NCI-H2196 treated with DMSO at 0.1 percent for 48 hours (cell line): ENCODE data around the gene TBX4.

Experiments used
- DNase-seq: peaks from one replicate; lab custom pipeline; 2025; ENCODE audit not compliant: unreplicated experiment; lab: John Stamatoyannopoulos, UW

The TBX4 gene

DNA sequence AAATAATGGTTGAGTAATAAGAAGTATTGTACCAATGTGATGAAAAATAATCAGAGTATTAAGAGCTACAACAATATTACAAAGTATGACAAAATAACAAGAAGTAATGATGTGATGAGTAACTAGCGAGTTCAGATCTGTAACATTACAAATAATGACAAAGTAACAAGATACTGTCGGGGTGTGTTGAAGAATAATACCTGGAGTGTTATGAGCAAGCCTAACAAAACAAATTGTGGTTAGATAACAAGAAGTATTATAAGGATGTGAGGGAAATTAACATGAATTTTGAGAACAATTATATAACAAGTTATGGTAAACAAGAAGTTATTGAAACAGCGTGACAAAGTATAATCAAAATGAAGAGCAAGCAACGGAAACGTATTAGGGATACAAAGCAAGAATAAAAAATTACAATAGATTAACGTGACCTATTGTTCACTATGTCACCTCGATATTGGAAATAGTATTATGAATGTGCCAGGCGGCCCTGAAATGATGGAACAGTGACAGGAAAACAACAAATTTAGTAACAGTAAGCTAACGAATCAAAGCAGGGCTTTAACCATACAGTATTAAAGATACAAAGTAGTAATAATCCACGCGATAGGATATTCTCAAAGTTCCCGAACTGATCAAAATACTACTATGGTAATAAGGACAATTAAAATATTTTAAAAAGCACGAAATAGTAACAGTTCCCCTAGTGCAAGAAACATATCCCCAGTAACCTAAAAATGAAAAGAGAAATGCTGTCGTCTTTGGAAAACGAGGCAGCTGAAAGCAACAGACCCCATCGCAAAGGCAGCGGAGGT is 1.6 kb downstream of the TBX4 start:
- DNase-seq: no peak

DNA sequence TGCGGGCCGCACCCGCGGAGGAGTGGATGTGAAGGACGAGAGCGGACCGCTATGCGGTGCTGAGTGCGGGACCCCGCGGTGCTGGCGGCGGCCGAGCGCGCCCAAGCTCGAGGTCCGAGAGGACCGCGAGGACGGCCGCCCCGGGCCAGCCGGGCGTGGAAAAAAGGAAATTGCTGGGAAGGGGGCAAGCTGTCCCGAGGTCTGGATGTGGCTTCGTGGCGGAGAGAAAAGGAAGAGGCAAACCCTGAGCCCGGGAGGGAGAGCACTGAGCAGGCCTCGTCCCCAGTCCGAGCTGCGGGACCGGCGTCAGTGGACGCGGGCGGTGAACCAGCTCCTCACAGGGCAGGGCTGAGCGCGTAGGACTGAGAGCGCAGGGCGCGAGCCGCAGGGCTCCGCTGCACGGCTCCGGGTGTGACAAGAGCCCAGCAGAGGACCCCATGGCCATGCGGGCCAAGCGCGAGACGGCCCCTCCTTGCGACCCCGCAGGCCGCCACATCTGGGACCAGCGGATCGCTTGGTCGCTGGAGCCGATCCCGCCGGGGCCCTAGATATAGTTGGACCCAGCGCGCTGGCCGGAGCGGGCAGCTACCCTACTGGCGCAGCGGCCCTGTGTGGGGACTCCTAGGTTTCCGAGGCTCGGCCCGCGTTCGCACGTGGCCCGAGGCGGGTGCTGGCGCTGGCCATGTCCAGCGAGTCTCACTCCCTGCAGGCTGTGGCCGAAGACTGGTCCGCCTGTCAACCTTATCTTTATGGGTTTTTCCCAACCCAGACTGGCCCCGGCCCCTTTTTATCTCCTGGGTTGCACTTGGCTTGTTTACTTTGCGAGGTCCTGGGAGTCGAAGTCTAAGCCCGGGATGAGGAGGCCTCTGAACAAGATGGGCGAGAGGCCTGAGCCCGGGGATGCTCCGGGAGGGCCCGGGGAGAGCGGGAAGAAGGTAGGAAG is 2.4 kb downstream of the TBX4 start:
- no peak for DNase-seq

DNA sequence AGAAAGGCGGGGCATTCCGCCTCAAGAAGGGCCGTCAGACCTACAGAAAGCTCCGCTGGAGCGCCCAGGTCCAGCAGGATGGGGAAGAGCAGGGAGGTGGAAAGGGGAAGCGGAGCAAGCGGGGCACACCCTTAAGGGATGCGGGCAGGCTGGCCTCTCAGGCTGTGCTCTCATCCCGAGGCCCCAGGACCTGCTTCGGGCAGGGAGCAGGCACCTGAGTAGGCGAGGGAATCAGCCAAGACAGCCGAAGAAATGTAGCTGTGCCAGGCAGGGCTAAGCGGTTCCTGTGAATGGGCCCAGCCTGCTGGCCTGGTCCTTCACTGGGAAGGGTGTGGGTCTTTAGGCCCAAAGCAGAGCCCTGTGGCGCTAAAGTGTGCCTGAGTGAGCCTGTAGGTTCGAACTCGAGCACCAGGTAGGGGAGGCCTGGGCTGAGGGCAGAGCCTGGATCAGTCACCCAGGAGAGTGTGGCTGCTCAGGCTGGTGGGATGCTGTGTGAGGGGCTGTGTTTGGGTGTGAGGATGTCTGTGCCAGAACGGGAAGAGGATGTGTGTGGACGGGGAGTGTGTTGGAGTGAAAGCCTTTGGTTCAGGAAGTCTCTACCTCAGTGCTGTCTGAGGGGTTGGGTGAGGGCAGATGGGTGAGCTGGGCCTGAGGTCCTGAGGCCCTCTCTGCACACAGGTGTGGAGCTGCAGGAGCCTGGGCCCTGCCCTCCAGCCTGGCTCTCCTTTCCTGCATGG is 3.3 kb downstream of the TBX4 start:
- DNase-seq: no peak

DNA sequence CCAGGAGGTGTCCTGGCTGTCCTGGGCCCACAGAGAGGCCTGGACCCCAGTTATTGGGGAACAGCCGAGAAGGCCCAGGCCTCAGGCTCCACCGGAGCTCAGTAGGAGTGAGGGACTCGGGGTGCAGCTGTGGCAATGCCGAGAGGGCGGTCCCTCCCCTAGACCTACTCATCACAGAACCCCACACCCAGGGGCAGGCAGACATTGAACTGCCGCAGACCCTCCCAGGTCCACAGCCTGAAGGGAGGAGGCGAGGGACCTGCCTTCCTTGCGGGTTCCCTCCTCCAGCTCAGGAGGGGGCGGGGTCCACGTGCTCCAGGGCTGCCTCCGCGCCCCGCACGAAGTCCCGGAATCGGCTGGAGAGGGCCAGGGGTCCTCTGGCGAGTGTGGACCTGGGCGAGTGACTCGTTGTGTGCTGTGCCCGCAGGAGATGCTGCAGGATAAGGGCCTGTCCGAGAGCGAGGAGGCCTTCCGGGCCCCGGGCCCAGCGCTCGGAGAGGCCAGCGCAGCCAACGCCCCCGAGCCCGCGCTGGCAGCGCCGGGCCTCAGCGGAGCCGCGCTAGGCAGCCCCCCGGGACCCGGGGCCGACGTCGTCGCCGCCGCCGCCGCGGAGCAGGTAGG is 3.9 kb downstream of the TBX4 start:
- DNase-seq: no peak

DNA sequence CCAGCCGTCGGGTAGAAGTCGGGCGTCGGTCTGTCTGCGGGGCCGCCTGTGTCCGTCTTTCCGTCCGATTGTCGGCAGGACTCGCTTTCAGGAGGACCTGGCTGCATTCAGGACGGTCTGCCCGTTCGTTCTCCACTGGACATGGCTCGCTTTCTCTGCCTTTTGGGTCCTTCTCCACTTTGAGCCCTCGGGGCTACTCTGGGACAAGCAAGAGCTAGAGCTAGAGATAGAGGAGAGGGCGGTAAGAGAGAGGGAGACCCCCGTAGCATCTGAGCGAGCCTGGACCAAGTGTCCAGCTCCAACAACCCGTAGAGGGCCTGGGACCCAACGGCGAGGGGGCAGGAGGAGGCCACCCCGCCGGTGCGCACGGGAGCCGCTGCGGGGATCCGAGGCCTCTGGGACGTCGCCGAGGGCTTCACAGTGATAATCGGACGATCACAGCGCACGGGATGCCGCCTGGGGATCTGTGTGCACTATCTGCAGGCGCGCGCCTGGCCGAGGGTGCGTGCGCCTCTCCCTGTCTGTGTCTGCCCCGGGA is 4.5 kb downstream of the TBX4 start:
- no peak for DNase-seq

DNA sequence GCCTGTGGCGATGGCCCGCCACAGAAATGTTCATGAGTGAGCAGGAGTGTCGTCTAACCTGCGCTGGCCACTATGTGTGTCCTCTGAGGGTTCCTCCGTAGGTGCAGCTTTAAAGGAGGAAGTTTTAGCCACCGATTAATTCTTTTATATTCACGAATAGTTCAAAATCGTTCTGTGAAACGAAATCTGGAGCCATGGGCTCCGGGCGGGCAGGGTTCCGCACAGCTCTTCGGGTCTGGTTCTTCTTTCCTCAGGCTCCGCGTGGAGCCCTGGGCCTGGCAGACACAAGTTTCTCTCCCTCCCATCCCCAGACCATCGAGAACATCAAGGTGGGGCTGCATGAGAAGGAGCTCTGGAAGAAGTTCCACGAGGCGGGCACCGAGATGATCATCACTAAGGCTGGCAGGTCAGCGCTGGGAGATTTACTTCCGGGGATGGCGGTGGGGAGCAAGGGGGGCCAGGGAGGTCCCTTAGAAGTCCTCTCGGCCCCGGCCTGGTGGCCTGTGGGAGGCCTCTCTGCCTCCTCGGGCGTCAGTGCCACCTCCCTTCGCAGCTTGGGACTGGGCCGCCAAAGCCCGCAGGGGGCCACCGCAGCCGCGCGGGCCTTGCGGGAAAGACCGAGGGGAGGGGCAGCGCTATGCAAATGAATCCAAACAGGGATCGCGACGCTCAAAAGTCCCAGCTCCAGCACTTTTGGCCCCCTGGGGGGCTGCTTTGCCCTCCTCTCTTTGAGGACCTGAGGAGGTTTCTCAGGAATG is 5.2 kb downstream of the TBX4 start:
- no peak for DNase-seq

DNA sequence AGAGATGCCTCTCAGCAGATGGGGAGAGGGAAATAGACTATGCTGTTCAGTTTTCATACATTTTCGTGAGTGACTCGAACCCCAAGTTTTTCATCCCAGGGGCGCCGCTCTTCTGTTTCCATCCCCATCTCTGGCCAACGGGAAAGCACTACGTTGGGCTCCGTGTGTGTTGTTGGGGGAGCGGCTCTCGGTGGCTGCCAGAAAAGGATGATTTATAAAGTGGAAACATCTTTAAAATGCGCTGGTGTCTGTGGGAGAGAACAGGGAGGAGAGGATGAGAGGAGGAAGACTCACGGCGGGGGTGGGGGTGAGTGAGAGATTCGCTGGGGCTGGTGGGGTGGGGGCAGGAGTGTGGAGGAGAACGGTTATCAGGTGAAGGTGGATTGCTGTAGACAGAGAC is 5.8 kb downstream of the TBX4 start:
- no peak for DNase-seq

DNA sequence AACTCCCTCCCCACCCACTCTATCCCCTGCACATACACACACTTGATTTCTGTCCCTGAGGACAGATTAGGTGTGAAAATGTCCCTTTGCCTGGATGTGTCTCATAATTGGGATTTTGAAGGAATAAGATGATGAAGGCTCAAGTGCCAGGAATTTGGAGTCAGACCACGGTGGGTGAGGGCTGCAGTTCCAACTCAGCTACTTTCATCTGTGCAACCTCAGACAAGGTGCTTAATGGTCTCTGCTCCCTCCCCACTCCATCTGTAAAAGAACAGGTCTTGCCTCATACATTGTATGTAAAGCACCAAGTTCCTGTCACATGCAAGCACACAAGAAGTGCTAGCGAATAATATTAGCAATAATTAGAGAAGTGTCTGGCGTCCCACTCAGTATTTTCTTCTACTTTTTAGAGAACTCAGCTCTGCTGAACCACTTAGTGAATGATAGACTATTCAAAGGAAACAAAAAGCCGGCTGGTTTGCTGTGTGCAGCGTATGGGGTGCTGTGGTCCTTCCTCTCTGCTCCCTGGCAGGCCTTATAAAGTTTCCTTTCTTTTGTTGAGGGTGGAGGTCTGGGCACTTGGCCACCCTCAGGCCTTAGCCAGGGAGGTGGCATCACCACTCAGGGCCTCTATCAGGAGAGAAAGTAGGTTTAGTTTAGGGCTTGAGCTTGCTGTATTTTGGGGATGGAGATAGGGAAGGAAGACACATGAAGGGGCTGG is 6.4 kb downstream of the TBX4 start:
- DNase-seq: no peak

DNA sequence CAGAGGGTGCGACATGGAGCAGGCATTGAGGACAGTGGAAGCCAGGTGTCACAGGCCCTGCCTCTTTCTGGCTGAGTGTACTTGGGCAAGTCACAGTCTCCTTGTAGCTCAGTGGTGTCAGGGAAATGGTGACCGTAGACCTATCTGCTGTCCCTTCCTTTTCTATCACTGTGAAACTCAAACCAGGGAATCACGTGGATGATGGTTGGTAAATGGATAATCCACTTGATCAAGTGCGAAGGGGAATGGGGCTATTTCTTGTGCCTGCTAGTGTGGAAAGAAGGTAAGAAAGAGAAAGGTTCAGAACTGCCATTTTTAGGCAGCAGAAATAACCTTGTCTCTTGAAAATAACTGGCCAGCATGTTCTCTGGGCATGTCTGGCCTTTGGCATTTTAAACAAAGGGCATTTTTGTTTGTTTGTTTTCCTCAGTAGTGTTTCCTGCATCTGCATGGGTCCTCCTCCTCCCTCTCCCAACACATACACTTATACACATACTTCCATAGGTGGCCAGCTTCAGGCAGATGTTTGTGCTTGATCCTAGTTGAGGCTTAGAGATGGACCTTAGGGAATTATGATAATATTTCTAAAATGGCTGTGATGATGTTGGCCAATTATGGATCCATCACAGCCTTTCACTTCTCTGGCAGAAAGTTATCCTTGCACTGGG is 7.1 kb downstream of the TBX4 start:
- DNase-seq: no peak

DNA sequence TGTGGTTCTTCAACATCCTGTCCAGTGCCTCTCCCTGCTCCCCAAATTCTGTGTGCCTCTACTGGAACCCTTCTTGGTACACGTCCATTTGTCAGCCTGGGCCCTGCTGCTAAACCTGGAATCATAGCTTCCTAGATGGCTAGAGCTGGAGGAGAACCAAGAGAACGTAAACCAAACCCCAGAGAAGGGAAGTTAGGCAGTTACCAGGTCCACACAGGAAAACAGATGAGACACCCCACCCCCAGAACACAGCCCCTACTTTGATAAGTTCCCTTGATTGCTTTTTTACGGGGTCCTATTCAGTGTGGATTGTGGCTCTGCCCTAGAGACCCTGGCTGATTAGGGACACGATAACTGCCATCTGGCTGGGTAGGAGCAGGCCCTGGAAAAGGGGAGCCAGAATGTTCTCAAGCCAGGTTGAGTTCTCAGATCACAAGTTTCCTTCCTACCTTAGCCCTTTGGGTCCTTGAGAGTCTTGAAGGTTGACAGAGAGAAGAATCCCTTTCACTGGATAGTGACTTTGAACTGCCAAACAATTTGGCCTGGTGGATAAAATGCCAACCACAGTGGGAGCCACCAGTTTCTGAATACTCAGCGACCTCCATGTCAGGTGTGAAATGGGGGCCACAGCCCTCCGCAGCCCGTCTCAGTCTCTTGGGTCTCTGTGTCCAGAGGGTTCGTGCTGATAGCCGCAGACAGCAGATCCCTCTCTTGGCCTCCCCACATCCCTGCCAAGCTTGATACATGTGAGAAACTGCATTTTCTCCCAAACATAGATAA is 7.9 kb downstream of the TBX4 start:
- no peak for DNase-seq

DNA sequence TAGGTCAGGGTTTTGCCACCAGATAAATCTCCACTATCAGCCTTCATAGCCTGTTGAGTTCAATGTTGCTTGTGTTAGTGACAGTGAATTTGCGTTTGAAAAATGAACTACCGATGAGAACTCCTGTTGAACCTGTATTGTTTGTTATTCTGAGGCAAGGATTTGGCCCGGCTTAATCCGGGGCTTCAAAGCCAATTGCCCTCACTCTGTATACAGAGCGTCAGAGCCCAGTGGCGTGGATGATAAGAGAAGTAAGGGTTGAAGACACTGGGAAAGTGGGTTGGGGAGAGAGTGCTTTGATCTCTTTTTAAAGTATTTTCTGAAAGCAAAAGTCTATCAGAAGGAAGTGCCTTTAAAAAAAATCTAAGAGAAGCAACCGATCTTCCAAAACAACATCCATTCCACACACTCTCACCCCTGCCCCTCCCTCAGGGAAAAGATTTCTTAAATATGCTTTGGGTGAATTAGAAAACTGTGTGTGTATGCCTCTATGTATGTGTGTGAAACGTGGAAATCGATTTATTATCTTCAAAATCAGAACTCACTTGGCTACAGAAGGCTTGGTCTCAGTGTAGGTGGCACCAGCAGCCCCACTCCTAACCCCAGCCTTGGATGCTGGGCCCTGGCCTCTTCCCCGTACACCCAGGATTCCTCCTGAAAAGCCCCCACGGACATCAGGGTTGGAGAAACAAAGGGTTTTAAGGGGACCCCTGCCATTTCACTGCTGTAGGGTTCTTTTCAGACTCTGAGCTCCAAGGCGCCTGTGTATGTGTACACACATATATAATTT is 8.8 kb downstream of the TBX4 start:
- no peak for DNase-seq

DNA sequence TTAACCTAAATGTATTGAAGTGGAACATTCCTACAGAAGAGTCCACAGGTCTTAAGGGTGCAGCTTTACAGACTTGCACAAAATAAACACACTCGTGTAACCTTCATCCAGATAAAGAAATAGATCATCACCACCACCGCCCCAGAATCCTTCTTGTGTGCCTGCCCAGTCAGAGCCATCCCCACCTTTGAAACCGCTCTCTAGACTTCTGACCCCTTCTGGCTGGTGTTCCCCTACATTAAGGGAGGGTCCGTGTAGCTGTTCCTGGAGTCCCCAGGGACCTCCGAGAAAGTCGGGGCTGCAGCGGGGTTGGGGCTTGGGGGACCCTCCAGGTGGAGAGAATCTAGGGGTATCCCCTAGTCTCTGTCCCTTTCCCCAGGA is 9.4 kb downstream of the TBX4 start:
- no peak for DNase-seq

DNA sequence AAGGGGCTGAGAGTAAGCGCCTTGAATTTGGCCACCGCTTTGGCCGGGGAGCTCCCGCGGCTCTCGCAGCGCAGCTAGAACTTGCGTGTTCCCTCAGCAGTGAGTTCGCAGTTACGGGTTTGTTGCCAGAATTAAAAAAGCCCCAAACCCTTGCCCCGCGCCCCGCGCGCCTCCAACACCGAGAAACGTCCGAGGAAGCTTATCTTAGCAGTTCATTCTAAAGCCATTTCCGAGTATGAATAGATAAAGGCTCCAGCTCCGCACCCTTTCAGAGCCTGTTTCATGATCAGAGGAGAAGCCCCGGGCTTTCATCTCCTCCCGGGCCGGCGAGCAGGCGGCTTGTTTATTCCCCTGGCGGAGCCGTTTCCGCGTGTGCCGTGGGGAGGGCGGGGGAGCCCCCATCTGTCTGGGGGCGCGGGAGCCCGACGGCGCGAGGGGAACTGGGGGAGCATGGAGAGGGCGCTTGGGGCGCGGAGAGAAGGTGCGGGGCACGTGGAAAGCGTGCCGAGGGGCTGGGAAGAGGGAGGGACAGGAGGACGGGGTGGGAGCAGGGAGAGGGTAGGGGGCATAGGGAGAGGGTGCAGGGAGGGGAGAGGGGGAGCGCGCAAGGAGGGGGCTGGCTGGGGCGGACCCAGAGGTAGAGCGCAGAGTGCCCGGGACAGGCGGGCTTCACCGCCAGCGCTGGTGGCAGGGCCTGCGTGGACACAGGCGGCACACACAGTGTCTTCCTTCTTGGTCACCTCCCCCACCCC is 9.9 kb downstream of the TBX4 start:
- DNase-seq: no peak

DNA sequence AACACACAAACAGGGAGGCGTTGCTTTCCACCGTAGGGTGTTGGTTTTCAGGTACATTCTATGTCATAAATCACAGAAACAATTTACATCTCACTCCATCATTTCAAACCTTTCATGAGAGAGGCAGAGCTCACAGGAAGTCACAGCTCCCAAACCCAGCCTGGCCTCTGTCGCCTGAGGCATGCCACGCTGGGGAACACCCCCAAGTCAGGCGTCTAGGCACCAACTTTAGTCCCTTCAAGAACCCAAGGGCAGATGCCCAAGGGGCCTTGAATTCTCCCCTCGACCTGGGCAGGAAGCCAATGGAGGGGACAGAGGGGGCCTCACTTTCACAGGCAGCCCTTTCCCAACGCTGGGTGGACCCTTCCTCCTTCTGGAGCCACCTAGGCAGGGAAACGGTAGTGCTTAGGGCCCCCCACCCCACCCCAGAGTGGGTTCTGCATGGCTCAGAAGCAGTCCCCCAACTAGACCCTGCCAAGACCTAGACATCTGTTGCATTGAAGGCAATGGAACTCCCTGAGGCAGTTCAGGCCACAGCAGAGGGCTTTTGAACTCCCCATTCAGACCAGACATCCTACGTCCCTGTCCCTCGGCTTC is 10.6 kb downstream of the TBX4 start:
- no peak for DNase-seq

DNA sequence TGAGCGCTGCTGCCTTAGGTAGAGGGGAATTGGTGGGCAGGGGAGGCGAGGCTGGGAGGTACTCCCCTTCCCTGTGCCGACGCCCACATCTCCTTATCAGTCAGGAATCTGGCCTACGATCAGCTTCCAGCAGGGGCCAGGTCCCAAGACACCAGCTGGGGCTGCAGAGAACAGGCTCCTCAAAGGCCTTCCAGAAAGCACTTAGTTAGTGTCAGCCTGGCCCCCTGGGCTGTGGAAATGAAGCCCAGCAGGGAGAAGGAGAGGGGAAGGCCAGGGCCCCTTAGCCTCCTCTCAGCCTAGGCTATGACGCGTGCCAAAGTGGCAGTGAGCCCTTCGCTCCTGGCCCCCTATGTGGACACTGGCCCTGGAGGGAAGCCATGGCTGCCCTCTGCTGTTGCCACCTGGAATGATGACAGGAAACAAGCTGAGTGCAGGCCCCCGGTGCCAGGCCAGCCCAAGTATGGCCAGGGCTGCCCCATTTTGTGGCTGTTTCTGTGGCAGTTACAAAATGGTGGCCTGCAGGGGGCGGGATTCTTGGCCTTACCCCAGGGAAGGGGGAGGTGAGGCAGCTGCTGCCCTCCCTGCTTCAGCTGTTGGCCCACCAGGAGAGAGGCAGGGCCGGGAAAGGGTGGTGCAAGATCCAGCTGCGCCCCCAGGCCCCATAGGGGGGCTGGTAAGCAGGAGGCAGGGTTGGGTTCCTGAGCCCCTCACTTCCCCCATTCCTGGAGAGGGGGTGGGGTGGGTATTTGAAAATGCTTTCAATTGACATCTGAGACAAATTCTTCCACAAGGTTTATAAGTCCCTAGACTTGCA is 11.3 kb downstream of the TBX4 start:
- no peak for DNase-seq
